ENCODE data around the gene LELP1. TPM values are rescaled to one million over a fixed set of nuclear protein-coding genes. Genes with fewer than 3 reads are reported as not detected.

LELP1 gene
- polyA plus RNA-seq, 3 donors: not detected

Other genes starting within 250 kb of the LELP1 start
- not detected for gene SPRR4, start 232.8 kb upstream of the LELP1 start, polyA plus RNA-seq (ENCODE audit: insufficient read length in 3 of 3)
- gene SPRR1A, start 219.3 kb upstream of the LELP1 start, polyA plus RNA-seq (ENCODE audit: insufficient read length in 3 of 3): not detected
- under 1 TPM in 1 of 3 donors, not detected in 2; 0.21 TPM for gene SPRR3, start 201.7 kb upstream of the LELP1 start, polyA plus RNA-seq (ENCODE audit: insufficient read length in 3 of 3)
- not detected for gene SPRR1B, start 172.2 kb upstream of the LELP1 start, polyA plus RNA-seq (ENCODE audit: insufficient read length in 3 of 3)
- not detected for gene SPRR2D, start 162.3 kb upstream of the LELP1 start, polyA plus RNA-seq (ENCODE audit: insufficient read length in 3 of 3)
- gene SPRR2A, start 145.9 kb upstream of the LELP1 start, polyA plus RNA-seq (ENCODE audit: insufficient read length in 3 of 3): not detected
- not detected for gene SPRR2B, start 131.8 kb upstream of the LELP1 start, polyA plus RNA-seq (ENCODE audit: insufficient read length in 3 of 3)
- gene SPRR2E, start 108.9 kb upstream of the LELP1 start, polyA plus RNA-seq (ENCODE audit: insufficient read length in 3 of 3): not detected
- not detected for gene SPRR2F, start 89.9 kb upstream of the LELP1 start, polyA plus RNA-seq (ENCODE audit: insufficient read length in 3 of 3)
- gene SPRR2G, start 52.5 kb upstream of the LELP1 start, polyA plus RNA-seq (ENCODE audit: insufficient read length in 3 of 3): not detected
- not detected for gene PRR9, start 14.2 kb downstream of the LELP1 start, polyA plus RNA-seq (ENCODE audit: insufficient read length in 3 of 3)
- not detected for gene LORICRIN, start 56.3 kb downstream of the LELP1 start, polyA plus RNA-seq (ENCODE audit: insufficient read length in 3 of 3)
- gene PGLYRP3, start 109.5 kb downstream of the LELP1 start, polyA plus RNA-seq (ENCODE audit: insufficient read length in 3 of 3): not detected
- not detected for gene PGLYRP4, start 145.4 kb downstream of the LELP1 start, polyA plus RNA-seq (ENCODE audit: insufficient read length in 3 of 3)
- gene S100A9, start 154.4 kb downstream of the LELP1 start, polyA plus RNA-seq (ENCODE audit: insufficient read length in 3 of 3): 10 to 100 TPM in 2 of 3 donors, 1 to 10 TPM in 1; 8.7 to 22.1 (median 16.1) TPM
- gene S100A12, start 172.2 kb downstream of the LELP1 start, polyA plus RNA-seq (ENCODE audit: insufficient read length in 3 of 3): 1 to 10 TPM in 2 of 3 donors, under 1 TPM in 1; 0.64 to 3.9 (median 1.8) TPM
- gene S100A8, start 187.6 kb downstream of the LELP1 start, polyA plus RNA-seq (ENCODE audit: insufficient read length in 3 of 3): 10 to 100 TPM in 2 of 3 donors, 1 to 10 TPM in 1; 4.1 to 21.5 (median 14.9) TPM
- not detected for gene S100A7A, start 213.1 kb downstream of the LELP1 start, polyA plus RNA-seq (ENCODE audit: insufficient read length in 3 of 3)

Data from right renal cortex interstitium (tissue), 3 donors.